DMS153 (cell line): Measurements from ENCODE around the gene KXD1.

Experiments used
- DNase-seq: peaks from one replicate; lab custom pipeline; 2025; lab: John Stamatoyannopoulos, UW

Gene KXD1

DNA sequence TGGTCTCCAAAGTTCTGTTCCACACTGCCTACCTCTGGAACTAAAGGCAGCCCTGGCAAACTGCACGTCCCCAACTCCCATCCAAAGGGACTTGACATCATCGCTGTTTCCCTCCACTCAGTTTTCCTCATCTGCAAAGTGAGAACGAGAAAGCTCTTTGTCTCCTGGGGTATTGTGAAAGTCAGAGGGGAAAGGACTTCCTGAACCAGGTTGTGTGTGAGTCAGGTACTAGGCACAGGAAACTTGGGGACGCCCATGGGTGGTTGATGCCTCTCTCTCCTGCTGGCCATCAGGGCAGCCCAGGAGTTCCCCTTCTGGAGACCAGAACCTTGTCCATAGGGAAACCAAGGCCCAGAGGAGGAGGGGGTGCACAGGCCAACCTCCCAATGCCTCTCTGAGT is 44.2 kb downstream of the KXD1 start:
- DNase-seq: no peak

DNA sequence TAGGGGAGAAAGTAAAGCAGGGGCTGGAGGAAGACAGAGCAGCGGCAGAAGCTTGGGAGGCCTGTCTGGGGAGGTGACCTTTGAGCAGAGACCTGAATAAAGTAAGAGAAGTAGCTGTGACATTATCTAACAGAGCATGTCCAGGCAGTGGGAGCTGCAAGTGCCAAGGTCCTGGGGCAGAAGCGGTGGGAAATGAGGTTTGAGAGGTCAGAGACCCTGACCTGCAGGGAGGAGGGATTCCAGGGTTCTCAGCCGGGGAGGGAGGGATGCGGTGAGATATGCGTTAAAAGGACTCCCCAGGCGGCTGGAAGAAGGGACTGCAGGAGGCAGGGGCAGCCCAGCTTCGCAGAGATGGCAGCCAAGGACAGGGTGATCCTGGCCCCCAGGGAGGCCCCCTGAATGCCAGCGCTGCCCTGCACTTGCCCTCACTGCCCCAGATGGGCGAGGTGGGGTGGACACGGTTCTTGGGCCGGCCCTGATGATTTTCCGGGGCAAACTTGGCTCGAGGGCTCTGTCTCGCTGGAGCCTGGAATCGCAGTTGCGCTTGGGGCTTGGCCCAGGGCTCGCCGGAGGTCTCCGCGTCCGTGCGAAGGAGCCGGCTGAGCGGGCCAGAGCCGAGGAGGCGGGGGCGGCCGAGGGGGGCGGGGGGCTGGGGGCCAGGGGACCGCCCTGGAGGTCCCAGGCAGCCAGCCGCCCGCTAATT is 45.7 kb downstream of the KXD1 start:
- DNase-seq: no peak

DNA sequence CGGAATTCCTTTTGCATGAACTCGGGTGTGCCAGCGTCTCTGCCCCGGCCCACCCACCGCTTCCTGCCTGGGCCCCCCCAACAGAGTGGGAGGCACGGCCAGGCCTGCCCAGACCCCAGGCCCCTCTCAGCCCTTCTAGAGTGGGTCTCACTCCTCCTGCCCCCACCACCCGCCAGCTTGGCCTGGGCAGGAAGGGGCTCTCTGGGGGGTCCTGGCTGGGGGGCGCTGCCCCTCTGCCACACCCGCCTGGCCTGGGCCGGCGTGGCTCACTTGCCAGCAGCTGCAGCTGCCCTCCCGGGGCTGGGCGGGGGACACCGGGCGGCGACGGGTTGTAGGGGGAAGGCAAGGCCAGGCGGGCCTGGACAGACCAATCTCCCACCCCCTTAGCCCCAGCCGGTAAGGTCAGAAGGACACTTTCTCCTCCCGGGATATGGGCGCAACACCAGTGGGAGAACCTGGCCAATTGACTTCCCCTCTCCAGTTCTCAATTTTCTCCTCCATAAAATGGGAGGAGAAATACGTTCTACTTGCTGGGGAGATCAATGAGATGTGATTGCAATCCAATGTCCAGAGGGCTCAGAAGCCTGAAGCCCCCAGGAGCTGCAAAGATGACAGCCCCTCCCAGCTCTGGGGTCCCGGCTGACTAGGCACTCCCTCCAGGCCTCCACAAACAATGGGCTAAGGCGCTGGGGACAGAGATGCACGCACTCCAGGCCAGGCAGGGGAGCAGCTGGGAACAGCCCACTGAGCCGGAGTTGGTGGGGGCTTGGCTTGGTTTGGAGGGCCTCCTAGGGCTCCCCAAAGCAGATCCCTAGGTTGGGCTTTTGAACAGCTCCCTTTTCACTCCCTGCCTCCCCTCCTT is 46.5 kb downstream of the KXD1 start:
- no peak for DNase-seq

DNA sequence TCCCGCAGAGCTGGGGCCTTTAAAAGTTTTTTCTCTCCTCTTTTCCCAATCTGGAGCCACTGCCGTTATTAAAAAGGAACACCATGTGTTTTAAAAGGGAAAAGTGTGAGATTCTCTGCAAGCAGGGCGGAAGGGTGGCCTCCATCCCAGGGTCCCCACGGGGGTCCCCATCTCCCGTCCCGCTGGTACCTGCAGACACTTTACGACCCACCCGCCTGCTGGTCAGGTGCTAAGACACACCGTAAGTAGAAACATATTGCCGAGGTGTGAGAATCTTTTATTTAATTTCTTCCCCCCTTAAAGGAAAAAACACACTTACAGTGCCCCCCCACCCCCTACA is 47.1 kb downstream of the KXD1 start:
- DNase-seq: no peak

DNA sequence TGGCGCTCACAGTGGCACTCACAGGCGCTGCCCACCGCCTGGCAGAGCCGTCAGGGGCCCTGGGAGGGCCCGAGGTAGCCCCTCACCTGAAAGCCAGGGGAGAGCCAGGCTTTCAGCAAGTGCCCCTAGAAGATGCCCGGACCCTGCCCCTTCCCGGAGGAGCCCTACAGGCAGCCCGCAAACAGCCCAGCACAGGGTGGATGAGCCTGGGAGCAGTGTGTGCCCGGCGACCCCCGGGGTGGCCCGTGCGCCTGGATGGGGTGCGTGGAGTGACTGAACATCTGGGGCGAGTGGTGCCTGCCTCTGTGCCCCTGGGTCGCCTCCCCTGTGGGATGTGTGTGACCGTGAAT is 47.5 kb downstream of the KXD1 start:
- no peak for DNase-seq

DNA sequence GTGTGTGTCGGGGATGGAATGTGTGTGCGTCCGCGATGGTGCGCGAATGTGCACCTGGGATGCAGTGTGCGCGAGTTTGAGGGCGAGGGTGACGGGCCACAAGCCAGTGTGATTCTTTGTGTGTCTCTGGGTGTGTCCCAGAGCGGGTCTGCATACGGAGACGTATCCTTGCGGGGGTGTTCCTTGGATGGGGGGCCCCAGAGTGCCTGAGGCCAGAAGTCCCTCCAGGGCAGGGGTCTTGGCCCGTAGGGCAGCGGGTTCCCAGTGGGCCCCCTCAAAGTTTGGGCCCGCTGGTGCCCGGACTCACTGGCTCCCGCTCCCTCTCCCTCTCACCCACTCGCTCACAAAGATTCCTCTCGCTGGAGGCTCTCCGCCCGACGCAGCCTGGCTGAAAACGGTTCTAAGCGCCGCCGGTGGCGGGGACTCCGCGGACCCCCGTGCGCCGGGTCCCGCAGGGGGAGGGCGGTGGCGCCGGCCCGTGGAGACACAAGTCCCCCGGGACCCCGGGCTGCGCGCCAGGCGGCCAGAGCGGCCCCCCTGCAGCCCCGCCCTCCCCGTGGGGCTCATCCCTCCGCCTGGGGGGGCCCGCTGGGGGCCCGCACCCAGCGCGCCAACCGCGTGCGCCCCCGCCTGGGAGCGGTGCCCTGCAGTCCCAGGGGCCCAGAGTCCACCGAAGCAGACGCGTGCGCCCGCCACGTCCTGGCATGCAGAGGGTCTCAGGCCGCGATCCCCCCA is 48.0 kb downstream of the KXD1 start:
- no peak for DNase-seq

DNA sequence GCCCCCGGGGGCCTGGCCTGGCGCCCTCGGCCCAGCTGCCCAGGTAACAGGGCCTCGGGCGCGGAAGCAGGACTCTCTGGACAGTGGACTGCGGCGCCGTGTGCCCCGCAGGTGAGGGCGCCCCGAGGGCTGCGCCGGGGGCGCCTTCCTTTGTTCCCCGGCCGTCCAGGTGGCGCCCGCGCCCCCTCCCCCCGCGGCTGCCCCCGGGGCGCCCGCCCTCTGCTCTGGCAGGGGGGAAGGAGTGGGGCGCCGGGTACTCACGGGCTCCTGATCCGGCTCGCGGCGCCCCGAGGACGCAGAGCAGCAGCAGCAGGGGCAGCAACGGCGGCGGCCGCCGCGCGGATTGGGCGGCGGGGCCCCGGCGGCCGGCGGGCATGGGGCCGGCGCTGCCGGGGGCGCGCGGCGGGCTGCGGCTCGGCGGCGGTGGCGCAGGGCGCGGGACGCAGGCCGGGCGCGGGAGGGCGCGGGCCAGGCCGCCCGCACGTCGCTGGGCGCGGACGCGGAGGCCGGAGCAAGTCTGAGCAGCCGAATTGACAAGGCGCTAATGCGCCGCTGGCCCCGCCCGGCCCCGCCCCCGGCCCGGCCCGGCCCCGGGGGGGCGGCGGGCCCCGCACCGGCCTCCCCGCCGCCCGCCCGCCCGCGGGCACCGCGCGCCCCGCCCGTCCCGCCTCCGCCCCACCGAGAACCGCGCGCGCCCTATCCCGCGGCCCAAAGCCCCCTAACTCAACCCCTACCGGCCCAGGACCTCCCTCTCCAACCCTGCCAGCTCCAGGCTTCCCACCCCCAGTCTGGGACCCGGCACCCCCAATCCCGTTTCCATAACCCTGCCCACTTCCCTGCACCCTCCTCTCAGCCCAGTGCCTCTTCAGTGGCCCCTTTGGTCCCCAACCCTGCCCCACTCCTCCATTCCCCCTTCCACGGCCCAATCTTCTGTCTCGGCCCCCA is 48.9 kb downstream of the KXD1 start, which contains the start of gene CRLF1:
TSS of gene CRLF1 (minus strand) at position 519 of the 945 bp plus-strand sequence. CDS start at position 376, 143 bp downstream.
- no peak for DNase-seq

DNA sequence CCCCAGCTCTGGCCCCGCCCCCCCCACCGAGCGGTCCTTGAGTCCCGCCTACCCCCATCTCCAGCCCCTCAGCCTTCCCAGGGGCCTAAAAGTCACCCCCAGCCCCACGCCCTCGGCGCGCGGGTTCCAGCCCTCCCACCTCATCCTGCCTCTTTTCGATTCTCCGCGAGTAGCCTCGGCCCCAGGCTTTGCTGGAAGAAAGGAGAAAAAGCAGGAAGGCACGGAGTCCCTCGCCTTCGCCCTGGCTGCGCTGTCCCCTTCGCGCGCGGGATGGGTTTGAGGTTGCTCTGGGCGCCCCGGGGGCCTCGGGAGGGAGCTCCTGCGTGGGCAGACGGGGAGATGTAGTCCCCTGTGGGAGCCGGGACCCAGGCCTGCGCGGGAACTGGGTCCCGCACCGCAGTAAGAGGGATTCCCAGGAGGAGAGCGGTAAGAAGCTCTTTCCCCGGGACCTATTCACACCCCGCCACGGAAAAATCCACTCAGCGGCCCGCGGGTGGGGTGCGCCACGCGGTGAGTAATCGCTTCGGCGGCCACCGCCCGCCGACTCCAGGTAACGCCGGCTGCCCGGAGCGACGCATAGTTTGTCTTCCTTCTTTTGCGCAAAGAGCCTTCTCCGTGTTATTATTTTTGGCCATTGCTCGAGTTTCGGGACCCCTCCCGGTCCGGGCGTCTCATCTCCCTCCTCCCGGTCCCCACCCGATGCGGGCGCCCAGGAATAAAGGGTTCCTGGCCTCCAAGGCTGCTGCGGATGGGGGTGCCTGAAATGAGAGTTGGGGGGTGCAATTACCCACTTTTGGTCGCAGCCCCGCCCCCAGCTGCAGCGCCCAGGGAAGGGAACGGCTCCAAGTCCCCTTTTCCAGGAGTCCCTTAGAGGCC is 49.8 kb downstream of the KXD1 start:
- no peak for DNase-seq

DNA sequence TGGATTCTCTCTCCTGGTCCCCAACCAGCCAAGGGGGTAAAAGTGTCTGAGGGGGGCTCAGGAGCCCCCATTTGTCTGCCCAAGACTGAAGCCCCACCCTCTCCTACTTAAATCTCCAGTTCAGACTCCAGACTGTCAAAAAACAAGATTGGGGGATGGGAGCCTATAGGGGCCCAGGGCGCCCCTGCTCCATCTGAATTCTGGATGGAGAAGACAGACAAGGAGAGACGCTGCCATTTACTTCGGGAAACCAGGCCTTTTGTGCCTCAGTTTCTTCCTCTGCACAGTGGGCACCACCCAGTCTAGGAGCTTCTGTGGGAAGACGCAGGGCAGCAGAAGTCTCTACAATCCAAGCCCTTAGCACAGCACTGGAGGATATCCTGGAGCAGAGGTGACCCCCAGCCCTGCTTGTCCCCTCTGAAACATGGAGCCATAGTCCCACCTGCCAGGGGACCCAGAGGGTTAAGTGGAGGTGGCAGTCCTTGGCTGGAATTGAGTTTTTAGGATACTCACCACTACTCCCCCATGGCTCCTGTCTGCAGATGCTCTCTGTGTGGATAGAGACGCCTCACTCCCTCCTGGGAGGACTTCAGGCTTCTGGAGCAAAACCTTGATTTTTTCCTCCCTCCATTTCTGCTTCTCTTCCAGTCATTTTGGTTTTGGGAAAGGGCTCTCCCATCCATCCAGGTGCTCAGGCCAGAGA is 50.6 kb downstream of the KXD1 start:
- DNase-seq: no peak

DNA sequence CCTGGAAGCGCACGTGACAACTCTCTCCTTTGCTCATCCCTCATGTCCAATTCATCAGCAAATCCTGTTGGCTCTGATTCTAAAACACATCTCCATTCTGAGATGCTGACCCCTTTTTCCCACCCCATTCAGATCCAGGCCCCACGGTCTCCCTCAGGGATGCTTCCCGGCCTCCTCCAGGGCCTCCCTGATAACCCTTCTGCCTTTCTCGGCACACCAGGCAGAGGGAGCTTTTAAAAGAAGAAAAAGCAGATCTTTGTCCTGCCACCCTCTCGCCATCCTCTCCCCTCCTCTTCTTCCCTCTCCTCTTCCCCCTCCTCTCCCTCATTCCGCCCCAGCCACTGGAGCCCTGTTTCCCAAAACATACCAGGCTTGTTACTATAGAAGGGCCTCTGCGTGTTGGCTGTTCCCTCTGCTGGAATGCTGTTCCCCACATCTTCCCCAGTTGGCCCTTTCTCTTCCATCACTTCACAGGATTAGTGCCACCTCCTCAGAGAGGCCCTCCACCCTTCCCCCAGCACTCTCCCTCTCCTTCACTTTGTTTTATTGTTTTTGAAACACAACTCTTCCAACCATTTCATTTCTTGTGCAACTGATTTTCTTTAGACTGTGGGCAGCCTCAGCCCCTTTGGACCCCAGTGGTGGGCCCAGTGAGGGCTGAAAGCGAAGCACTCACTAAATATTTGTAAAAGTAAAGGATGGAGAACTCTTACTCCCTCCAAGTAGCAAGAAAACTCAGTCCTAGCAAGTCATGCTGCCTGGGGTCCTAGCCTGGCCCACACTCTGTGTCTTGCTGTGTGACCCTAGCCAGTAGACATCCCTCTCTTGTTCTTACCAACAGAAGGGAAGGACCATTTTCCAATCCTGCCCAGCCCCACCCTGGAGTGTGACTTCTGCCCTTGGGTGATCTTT is 51.4 kb downstream of the KXD1 start:
- DNase-seq: no peak

DNA sequence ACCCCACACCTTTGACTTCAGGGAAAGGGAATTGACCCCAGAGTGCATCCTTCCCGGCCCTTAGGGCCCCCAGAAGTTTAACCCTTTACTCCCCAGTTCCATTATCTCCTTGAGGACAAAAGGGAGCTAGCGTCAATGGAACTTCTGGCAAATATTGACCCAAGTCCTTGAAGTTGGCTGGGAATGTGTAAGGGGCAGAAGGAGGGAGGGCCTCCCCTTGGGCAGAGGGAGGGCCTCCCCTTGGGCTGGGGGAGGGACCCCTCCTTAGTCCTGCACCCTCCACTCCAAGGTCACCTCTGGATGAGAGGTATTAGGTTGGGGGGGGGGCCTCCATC is 52.0 kb downstream of the KXD1 start:
- DNase-seq: no peak

DNA sequence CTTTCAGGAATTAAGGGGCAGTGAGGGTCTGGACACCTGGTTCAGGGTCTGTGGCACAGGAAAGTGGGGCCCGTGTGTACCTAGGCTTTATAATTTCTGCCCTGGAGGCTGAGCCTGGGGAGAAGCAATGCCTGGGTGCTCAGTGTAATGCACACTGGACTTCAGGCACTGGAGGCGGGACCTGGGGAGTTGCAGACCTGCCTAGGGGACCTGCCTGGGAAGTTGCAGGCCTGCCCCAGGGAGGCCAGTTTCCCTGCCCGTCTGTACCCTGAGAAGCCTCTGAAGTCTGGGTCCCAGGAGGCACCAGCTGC is 52.5 kb downstream of the KXD1 start:
- no peak for DNase-seq

DNA sequence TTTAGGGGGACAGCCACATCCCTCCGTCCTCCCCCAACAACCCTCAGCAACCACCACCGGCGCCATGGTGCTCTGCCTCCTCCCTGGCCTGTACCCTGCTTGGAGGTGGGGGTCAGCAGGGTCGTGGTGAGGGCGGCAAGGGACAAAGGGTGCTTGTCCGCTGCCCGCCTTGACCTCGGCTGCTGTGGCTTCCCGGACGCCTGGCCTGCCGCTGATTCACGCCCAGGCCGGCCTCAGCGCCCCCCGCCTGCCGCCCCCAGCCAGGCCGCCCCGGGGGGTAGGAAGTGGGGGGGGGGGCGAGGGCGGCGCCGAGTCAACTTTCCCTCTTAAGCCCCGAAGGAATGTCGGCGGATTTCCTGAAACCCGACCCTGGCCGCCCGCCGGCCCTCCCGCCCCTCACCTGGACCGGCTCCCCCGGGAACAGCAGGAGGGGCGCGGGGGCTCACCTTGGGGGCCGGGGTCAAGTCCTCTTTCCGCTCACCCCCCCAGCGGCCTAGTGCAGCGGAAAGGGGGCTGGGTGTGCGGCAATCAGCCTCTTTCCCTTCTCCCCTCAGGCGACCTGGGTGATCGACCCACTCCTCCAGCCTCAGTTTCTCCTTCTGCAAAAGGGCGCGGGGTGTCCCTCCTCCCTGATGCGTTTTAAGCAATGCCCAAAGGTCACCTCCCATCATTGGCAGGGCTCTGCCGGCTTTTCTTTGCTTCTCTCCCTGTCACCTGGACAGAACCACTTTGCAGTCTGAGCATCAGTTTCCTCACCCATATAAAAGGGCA is 53.1 kb downstream of the KXD1 start:
- DNase-seq: no peak

DNA sequence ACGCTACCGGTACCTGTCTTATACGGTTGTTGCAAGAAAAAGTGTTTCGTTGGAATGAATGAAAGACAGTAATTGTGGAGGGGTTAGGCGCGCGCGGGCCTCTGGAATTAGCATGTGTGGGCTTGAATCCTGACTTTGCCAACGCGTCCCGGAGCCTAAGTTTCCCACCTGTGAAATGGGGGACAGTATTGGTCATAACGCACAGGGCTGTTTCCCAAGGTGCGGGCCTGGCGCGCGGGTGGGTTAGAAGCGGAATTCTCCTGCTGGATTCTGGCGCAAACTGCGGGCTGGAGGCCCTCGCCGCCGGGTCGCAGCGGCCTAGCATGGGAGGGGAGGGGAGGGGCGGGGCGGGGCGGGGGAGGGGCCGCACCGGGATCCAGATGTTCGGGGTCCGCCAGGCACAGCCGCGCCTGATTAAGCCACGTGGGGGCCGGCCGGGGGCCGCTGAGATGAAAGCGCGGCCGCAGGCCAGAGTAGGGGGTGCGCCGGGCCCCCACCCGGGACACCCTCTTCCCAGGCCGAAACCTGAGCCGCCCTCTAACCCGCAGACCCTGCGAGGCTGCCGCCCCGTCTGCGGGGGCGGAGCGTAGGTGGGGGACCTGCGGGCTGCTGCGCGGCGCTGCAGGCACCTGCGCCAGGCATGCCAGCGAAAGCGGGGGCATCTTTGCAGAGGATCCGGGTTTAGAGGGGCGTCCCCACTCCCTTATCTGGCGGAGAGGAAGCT is 53.8 kb downstream of the KXD1 start:
- no peak for DNase-seq

DNA sequence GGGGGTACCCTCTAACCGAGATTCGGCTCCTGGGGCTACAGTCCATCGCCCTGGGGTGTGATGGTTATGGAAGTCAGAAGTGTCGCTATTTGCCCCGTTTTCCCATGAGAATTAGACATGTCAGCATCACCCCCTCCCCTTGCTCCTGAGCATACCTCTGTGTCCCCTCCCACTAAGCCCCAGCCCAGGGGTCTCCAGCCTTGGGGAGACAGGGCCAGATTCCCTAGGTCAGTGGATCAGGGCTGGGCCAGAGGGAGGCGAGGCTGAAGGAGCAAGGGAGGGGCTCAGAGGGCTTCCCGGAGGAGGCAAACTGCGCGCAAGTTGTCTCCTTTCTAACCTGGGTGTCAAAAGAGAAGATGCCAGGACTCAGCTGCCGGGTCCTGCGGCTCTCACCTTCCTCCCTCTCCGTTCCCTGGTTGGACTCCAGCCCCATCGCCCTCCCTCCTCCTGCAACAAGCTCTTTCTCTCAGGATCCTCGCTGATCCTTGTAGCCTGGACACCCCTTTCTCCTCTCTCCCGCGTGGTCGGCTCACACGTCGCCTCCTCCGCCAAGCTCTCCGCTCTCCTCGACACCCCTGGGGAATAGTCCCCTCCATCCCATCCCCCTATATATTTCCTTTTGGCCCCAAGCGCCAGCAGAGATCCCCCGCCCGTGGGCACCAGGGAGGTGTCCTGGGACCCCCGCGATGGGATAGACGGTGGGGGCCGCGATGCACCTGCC is 54.5 kb downstream of the KXD1 start:
- no peak for DNase-seq

DNA sequence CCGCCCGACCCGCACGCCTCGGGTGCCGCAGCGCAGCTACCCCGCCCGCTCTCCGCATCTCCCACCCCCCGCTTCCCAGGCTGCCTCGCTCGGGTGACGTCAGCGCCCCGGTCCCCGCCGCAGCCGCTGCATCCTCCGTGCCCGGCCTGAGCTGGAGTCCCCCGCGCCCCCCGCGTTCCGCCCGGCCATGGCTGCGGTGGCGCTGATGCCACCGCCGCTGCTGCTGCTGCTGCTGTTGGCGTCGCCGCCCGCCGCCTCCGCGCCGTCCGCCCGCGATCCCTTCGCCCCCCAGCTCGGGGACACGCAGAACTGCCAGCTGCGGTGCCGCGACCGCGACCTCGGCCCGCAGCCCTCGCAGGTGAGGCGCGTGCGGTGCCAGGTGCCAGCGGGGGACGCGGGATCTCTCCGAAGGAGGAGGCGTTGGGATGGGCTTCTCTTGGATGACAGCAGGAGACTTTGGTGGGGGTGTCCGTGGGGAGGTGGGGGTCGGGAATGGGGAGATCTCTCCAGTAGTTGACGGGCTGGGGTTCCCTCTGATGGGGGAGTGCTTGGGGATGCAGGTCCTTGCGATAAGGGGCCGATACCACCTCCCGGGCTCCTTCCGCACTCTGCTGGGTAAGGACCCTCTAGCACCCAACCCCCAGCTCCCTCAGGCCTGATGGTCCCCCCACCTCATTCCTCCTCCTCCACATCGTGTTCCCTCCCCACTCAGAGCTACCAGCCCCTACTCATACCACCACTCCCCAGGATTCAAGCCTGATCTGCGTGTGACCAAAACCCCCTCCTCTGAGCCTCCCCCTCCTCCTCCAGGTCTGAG is 55.3 kb downstream of the KXD1 start, which contains the start of gene TMEM59L:
TSS of gene TMEM59L (plus strand) at position 99 of the 817 bp plus-strand sequence. CDS start at position 188, 89 bp downstream.
- DNase-seq: no peak
